HepG2 (cell line): ENCODE measurements around the gene ZMIZ1. TPM values are rescaled to one million over a fixed set of nuclear protein-coding genes. Genes with fewer than 3 reads are reported as not detected.

Experiments used
- CENPT ChIP-seq: sonication (generic); formaldehyde crosslinking; IDR thresholded peaks from 2 replicates; pipeline ENCODE4 v1.8.0; 2022; ENCODE audit warnings: low read depth, mild to moderate bottlenecking, moderate library complexity, missing genetic modification reagents
- HNRNPUL1 ChIP-seq: fragments of 200-400 bp; formaldehyde crosslinking; IDR thresholded peaks from 2 replicates; pipeline ENCODE4 v1.6.1; 2017; ENCODE audit warnings: low read depth, mild to moderate bottlenecking, low read length, moderate library complexity
- KAT2B ChIP-seq: fragments of 150-350 bp; IDR thresholded peaks from 2 replicates; pipeline ENCODE4 v1.6.1; 2014; ENCODE audit warnings: low read depth, low read length, borderline replicate concordance
- KLF6 ChIP-seq: IDR thresholded peaks from 2 replicates; pipeline ENCODE4 v1.8.0; 2016; ENCODE audit warnings: missing biosample characterization, missing genetic modification reagents
- NFE2 ChIP-seq: sonication (generic); formaldehyde crosslinking; IDR thresholded peaks from 2 replicates; pipeline ENCODE4 v1.4.0; 2020; ENCODE audit warnings: missing genetic modification reagents
- PHF21A ChIP-seq: sonication (generic); formaldehyde crosslinking; IDR thresholded peaks from 2 replicates; pipeline ENCODE4 v1.5.0; 2020; ENCODE audit warnings: mild to moderate bottlenecking, missing genetic modification reagents
- SMARCE1 ChIP-seq: fragments of 450-650 bp; IDR thresholded peaks from 2 replicates; pipeline ENCODE4 v1.6.1; 2017; ENCODE audit warnings: borderline replicate concordance
- TFAP4 ChIP-seq: sonication (generic); IDR thresholded peaks from 2 replicates; pipeline ENCODE4 v1.6.1; 2016; ENCODE audit warnings: low read depth, borderline replicate concordance
- TOE1 ChIP-seq: sonication (generic); formaldehyde crosslinking; IDR thresholded peaks from 2 replicates; pipeline ENCODE4 v1.4.0; 2020; ENCODE audit warnings: mild to moderate bottlenecking, missing genetic modification reagents
- ZNF333 ChIP-seq: sonication (generic); formaldehyde crosslinking; IDR thresholded peaks from 2 replicates; pipeline ENCODE4 v1.4.0; 2020; ENCODE audit warnings: mild to moderate bottlenecking, missing genetic modification reagents, borderline replicate concordance
- ZNF484 ChIP-seq: sonication (generic); formaldehyde crosslinking; IDR thresholded peaks from 2 replicates; pipeline ENCODE4 v1.5.1; 2020; ENCODE audit warnings: mild to moderate bottlenecking, low read depth, missing genetic modification reagents, borderline replicate concordance
- ZNF512B ChIP-seq: sonication (generic); formaldehyde crosslinking; IDR thresholded peaks from 2 replicates; pipeline ENCODE4 v1.5.1; 2020; ENCODE audit warnings: missing genetic modification reagents, mild to moderate bottlenecking, borderline replicate concordance
- ZNF850 ChIP-seq: sonication (generic); formaldehyde crosslinking; conservative IDR thresholded peaks from 2 replicates; pipeline ENCODE4 v1.9.0; 2021; ENCODE audit warnings: mild to moderate bottlenecking, missing genetic modification reagents
- polyA plus RNA-seq, 8 experiments: library from polyadenylated mRNA; depleted of rRNA in 3 of 8; stranded (reverse) in 7 of 8; unstranded in 1 of 8; fragments of >200 nt; fragmentation: Illumina TruSeq in 4 of 8; extraction: Trizol in 4 of 8; gene quantifications; 2 replicates each; pipeline versions ENCODE4 v1.2.1 to v1.2.3, GENCODE V29; 2011 to 2016; ENCODE audit warnings: low read depth in 4 of 8, missing spikeins in 1 of 8, mixed read lengths in 1 of 8; ENCODE audit not compliant: insufficient read depth in 1 of 8
- total RNA-seq, 5 experiments: library from RNA; depleted of rRNA; stranded (reverse); fragments of >200 nt; fragmentation: Illumina TruSeq; extraction: Trizol; gene quantifications; 2 replicates each; pipeline ENCODE4 v1.2.3, GENCODE V29; 2016; ENCODE audit warnings: low read depth in 1 of 5
- TF ChIP-seq, protein P1 (sequence below): IDR thresholded peaks from 2 replicates; pipeline ENCODE4 v1.6.1; 2016; ENCODE audit warnings: low read depth, missing genetic modification reagents, missing compliant biosample characterization
- TF ChIP-seq, protein P2 (sequence below): IDR thresholded peaks from 2 replicates; pipeline ENCODE4 v1.6.1; 2016; ENCODE audit warnings: low read depth, borderline replicate concordance
- TF ChIP-seq, protein P3 (sequence below), 2 experiments: fragments of 450-650 bp in 1 of 2; sonication (generic) in 1 of 2; formaldehyde crosslinking; IDR thresholded peaks; 2 replicates each; pipeline versions ENCODE4 v1.5.0 to v1.8.0; 2020 to 2022; ENCODE audit warnings: mild to moderate bottlenecking in 1 of 2, missing genetic modification reagents in 1 of 2

Gene ZMIZ1
- total and polyA plus RNA-seq, 2 of the 13 experiments (the other 11 are each of a cell fraction or from before 2014, with no cell fraction given), result 5.3 to 10.2 TPM

DNA sequence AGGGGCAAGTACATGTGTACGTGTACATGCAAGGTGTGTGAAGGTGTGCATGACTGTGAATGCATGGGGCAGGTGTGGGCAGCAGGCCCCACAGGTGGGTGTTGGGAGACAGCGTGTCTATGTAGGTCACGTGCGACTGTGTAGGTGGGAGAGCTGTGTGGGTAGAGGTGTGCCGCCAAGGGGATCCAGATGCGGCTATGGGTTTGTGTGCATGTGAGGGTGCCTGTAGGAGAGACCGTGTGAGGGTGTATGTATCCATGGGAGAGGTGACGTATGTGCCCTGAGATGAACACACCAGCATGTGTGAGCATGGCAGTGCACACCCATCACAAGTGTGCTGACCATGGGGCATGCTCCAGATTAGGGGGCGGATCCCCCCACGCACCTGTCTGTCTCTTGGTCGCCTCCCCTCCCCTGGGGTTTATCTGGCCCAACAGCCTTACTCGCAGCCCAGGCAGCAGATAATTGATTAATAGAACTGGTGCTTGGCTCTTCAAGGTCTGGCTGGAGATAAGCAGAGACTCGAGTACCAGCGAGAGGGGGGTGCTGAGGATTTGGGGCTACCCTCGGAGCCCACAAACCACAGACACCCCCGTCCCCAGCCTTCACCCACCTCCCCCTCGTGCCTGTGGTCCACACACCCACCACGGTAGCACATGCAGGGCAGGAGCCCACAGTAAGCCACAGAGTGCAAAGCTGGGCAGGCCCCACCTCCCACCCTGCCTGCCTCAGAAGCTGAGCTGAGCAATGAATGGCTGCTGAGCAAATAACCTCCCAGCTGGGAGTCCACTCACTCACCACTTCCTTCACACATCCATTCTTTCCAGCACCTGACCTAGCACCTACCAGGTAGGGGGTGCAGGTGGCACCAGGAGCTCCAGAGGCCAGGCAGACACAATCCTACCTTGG is 41.4 kb upstream of the ZMIZ1 start (continued):
- TF ChIP-seq, protein P1, sequence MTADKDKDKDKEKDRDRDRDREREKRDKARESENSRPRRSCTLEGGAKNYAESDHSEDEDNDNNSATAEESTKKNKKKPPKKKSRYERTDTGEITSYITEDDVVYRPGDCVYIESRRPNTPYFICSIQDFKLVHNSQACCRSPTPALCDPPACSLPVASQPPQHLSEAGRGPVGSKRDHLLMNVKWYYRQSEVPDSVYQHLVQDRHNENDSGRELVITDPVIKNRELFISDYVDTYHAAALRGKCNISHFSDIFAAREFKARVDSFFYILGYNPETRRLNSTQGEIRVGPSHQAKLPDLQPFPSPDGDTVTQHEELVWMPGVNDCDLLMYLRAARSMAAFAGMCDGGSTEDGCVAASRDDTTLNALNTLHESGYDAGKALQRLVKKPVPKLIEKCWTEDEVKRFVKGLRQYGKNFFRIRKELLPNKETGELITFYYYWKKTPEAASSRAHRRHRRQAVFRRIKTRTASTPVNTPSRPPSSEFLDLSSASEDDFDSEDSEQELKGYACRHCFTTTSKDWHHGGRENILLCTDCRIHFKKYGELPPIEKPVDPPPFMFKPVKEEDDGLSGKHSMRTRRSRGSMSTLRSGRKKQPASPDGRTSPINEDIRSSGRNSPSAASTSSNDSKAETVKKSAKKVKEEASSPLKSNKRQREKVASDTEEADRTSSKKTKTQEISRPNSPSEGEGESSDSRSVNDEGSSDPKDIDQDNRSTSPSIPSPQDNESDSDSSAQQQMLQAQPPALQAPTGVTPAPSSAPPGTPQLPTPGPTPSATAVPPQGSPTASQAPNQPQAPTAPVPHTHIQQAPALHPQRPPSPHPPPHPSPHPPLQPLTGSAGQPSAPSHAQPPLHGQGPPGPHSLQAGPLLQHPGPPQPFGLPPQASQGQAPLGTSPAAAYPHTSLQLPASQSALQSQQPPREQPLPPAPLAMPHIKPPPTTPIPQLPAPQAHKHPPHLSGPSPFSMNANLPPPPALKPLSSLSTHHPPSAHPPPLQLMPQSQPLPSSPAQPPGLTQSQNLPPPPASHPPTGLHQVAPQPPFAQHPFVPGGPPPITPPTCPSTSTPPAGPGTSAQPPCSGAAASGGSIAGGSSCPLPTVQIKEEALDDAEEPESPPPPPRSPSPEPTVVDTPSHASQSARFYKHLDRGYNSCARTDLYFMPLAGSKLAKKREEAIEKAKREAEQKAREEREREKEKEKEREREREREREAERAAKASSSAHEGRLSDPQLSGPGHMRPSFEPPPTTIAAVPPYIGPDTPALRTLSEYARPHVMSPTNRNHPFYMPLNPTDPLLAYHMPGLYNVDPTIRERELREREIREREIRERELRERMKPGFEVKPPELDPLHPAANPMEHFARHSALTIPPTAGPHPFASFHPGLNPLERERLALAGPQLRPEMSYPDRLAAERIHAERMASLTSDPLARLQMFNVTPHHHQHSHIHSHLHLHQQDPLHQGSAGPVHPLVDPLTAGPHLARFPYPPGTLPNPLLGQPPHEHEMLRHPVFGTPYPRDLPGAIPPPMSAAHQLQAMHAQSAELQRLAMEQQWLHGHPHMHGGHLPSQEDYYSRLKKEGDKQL, result no peak
- TF ChIP-seq HNRNPUL1 (no peak), PHF21A (no peak), ZNF850 (CRISPR knock-in tag) (no peak), SMARCE1 (no peak), NFE2 (CRISPR knock-in tag) (no peak), ZNF333 (CRISPR knock-in tag) (no peak), TOE1 (no peak), ZNF484 (CRISPR knock-in tag) (no peak), KAT2B (no peak), KLF6 (no peak), TFAP4 (peak; percentile 73; the same call in 1 of the 2 replicates), ZNF512B (CRISPR knock-in tag) (no peak), CENPT (no peak)
- TF ChIP-seq, protein P2, sequence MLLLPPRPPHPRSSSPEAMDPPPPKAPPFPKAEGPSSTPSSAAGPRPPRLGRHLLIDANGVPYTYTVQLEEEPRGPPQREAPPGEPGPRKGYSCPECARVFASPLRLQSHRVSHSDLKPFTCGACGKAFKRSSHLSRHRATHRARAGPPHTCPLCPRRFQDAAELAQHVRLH (CRISPR knock-in tag), result no peak
- TF ChIP-seq, protein P3, sequence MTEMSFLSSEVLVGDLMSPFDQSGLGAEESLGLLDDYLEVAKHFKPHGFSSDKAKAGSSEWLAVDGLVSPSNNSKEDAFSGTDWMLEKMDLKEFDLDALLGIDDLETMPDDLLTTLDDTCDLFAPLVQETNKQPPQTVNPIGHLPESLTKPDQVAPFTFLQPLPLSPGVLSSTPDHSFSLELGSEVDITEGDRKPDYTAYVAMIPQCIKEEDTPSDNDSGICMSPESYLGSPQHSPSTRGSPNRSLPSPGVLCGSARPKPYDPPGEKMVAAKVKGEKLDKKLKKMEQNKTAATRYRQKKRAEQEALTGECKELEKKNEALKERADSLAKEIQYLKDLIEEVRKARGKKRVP (CRISPR knock-in tag; IDR thresholded peaks at IDR 0.05), result no peak
